GM23338 (cell line): ENCODE results near the gene NRN1.

Source experiments
- EZH2 ChIP-seq: fragments of 200-600 bp; sonication (generic); IDR thresholded peaks from one replicate; pipeline ENCODE4 v1.8.0; 2017; ENCODE audit warnings: antibody characterized with exemption, mild to moderate bottlenecking, low read depth; ENCODE audit not compliant: unreplicated experiment
- TF ChIP-seq, protein P1 (sequence below), 2 experiments: fragments of 200-600 bp in 1 of 2; sonication (generic) in 1 of 2; conservative IDR thresholded peaks; 2 replicates each; pipeline versions ENCODE4 v1.5.1 to v1.6.1; 2016 to 2017; ENCODE audit warnings: antibody characterized with exemption in 2 of 2, low read depth in 2 of 2, mild to moderate bottlenecking in 2 of 2, moderate library complexity in 1 of 2

- TF ChIP-seq, protein P1, sequence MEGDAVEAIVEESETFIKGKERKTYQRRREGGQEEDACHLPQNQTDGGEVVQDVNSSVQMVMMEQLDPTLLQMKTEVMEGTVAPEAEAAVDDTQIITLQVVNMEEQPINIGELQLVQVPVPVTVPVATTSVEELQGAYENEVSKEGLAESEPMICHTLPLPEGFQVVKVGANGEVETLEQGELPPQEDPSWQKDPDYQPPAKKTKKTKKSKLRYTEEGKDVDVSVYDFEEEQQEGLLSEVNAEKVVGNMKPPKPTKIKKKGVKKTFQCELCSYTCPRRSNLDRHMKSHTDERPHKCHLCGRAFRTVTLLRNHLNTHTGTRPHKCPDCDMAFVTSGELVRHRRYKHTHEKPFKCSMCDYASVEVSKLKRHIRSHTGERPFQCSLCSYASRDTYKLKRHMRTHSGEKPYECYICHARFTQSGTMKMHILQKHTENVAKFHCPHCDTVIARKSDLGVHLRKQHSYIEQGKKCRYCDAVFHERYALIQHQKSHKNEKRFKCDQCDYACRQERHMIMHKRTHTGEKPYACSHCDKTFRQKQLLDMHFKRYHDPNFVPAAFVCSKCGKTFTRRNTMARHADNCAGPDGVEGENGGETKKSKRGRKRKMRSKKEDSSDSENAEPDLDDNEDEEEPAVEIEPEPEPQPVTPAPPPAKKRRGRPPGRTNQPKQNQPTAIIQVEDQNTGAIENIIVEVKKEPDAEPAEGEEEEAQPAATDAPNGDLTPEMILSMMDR (conservative IDR thresholded peaks at IDR 0.05; ENCODE audit: low read depth in 2 of 2): peak; percentile 56 to 66
- no peak for TF ChIP-seq EZH2
Observed at GRCh38 chr6:6007366-6008088, 802 bp upstream of the NRN1 start.
